GM21619 (cell line): ENCODE measurements around the gene MCM5.
"Not testable (repeated sequence)": the region's sequence is repeated elsewhere in the genome, so short reads cannot be mapped to it uniquely, and the experiment has no call there.

Experiments used
- ATAC-seq: cut with Tn5 transposase; IDR thresholded peaks from one replicate; pipeline ENCODE4 v1.9.1; 2021; ENCODE audit not compliant: unreplicated experiment

MCM5 gene

GRCh38 chr22:35450824-35451569, 51.1 kb downstream of the MCM5 start:
- ATAC-seq: no peak

- no peak for ATAC-seq
These were observed 51.7 kb downstream of the MCM5 start for GRCh38 chr22:35451592-35451991.

DNA sequence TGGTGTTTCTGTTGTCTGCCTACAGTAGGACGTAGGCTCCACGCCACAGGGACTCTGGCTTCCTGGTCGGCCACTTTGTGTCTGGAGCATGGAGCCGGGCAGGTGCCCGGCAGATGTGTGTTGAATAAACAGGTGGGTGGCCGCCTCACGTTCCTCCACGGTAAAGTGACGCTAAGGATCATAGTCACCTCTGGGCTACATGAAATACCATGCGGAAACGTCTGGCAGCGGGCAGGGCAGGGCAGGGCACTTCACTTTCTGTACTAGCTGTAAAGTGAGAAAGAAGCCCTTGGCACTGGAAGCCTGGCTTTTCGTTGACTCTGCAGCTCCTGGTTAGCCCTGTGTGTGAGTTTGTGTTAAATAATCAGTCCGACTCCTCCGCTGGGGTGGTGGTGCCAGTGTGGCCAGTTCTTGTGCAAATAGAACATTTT, 52.4 kb downstream of the MCM5 start:
- no peak for ATAC-seq

GRCh38 chr22:35452810-35453743, 53.1 kb downstream of the MCM5 start:
- no peak for ATAC-seq

DNA sequence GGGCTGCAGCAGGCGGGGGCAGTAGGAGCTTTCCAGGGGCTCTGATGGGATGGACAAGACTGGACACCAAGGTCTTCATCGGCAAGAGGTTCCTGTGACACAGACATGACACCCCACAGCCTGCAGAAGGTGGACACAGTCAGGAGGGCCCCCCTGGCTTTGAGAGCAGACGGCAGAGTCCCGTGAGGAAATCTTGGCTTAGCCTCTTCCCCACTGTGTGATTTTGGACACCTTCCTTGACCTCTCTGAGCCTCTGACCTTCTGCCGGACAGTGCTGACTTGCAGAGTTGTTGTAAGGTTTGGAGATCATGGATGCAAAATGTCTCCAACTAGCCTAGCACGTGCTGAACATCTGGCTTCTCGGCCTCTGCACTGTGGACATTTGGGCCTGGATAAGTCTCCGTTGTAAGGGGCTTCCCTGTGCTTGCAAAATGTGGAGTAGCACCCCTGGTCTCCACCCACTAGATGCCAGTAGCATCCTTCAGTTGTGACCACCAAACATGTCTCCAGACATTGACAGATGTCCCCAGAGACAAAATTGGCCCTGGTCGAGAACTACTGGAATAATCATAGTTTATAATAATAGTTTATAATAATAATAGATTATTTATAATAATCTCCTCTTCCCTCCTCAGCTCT, 54.6 kb downstream of the MCM5 start:
- ATAC-seq: no peak

DNA sequence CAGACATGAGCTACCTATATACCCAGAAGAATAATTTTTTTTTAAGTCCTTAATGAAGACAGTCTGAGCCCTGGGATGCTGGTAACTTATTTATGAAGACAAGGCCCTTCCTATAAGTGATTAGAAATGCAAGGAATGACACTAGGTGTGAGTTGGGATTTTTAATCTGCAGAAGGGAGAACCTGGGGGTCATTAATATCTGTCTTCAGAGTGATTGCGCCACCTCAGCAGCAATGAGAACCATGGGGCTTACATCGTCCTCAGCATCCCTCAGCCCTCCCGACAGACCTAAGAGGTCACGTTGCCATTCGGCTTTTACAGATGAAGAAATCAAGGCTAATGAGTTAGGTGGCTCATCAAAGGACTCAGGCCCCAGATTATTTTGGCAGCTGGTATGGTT, 55.6 kb downstream of the MCM5 start:
- ATAC-seq: no peak

- no peak for ATAC-seq
These were observed 56.8 kb downstream of the MCM5 start for GRCh38 chr22:35456757-35457156.

GRCh38 chr22:35457729-35458546, 58.0 kb downstream of the MCM5 start:
- ATAC-seq: no peak

- ATAC-seq: no peak
These were observed 58.8 kb downstream of the MCM5 start for GRCh38 chr22:35458547-35459422.

GRCh38 chr22:35459423-35459894, 59.5 kb downstream of the MCM5 start:
- ATAC-seq: no peak

DNA sequence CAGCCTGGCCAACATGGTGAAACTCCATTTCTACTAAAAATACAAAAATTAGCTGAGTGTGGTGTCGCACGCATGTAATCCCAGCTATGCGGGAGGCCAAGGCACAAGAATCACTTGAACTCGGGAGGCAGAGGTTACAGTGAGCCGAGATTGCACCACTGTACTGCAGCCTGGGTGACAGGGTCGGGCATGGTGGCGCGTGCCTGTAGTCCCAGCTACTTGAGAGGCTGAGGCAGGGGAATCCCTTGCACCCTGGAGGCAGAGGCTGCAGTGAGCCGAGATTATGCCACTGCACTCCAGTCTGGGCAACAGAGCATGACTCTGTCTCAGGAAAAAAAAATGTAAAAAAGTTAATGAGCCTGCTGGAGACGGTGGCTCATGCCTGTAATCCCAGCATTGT, 60.0 kb downstream of the MCM5 start:
- ATAC-seq: not testable (repeated sequence)

GRCh38 chr22:35460688-35461087, 60.7 kb downstream of the MCM5 start:
- no peak for ATAC-seq

GRCh38 chr22:35462498-35463230, 62.7 kb downstream of the MCM5 start:
- no peak for ATAC-seq

DNA sequence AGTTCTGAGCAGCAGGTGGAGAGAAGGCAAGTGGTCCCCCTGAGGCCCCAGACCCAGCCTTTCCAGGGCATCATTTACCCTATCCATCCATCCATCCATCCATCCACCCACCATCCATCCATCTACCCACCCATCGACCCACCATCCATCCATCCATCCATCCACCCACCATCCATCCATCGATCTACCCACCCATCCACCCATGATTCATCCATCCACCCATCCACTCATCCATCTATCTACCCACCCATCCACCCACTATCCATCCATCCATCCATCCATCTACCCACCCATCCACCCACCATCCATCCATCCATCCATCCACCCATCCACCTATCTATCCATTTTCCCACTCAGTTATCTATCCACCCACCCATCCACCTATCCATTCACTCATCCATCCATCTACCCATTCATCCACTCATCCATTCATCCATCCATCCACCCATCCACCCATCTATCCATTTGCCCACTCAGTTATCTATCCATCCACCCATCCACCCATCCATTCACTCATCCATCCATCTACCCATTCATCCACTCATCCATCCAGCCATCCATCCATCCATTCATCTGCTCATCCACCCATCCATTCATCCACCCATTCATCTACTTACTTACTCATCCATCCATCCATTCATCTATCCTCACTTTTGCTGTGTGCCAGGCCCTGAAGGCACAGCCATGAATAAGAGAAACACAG, 63.4 kb downstream of the MCM5 start:
- no peak for ATAC-seq

GRCh38 chr22:35464399-35464798, 64.5 kb downstream of the MCM5 start:
- ATAC-seq: no peak

- no peak for ATAC-seq
These were observed 65.3 kb downstream of the MCM5 start for GRCh38 chr22:35465109-35465701.

DNA sequence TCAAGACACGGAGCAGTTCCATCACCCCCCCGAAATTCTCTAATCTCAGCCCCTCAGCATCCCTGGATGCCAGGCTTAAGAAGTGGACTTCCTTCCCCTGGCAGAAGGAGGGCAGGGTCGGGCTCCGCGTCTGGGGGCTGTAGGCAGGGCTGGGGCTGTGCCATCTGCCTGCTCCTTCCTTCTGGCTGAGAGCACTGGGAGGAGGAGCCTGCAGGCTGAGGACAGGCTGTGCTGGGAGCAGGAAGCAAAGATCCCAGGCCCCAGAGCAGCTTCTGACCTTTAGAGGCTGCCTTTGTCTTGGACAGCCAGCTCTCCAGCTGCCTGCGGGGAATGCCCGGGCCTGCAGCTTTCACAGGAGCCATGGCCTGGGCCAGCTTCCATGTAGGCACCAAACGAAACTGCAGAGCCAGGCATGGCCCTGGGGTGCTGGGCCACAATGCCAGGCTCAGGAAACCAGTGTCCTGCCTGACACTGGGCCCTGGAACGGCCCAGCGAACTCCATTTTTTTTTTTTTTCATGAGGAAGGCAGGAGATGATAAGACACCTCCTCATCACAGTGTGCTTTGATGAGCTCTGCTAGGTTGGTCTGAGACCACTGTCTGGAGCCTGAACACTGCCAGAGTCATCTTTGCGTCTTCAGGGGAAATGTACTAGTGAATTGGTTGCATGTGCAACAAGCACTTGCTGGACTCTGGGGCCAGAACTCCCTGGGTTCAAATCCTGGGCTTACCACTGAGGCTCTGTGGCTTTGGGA, 67.9 kb downstream of the MCM5 start:
- ATAC-seq: no peak
